ENCODE measurements around the gene LMAN2.
"Not testable (repeated sequence)": the region's sequence is repeated elsewhere in the genome, so short reads cannot be mapped to it uniquely, and the experiment has no call there.

Gene LMAN2

GRCh38 chr5:177378884-177379883, 27.7 kb upstream of the LMAN2 start:
- no peak for DNase-seq (ENCODE audit: low read depth)

DNA sequence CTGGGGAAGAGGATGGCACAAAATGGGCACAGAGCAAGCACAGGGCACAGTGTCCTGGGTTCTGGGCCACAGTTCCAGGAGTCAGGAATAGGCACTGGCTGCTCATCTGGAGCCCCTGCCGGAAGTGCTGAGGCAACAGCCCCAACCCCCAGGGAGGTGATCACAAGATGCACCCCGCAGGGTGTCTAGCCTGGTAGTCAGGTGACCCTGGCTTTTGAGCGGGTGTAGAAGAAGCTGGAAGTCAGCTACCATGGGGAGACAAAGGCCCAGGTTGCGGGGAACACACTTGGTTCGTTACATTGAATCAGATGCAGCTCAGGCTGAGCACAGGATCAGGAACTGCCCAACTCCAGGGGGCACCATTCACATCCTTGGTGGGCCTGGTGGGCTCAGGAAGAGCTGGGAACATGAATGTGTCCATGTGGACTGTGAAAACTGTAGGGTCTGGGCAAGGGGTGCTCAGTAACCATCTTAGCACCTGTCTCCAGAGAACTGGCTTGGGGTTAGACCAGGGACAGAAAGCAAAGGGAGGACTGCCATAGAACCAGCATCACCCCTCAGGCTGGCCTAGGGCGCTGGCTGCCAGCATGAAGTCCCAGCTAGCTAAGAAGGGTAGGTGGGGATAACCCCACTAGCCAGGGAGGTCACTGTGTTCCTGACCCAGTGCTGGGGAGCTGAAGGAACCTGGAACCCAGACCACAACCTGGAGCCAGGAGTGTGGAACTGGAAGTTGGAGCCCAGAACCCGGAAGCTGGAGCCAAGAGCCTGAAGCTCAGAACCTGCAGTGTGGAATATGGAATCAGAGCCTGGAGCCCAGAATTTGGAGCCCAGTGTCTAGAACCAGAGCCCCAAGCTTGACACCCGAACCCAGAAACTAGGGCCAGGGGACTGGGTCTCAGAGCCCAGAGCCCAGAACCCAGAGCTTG, 26.6 kb upstream of the LMAN2 start:
- DNase-seq (ENCODE audit: low read depth), result no peak

DNA sequence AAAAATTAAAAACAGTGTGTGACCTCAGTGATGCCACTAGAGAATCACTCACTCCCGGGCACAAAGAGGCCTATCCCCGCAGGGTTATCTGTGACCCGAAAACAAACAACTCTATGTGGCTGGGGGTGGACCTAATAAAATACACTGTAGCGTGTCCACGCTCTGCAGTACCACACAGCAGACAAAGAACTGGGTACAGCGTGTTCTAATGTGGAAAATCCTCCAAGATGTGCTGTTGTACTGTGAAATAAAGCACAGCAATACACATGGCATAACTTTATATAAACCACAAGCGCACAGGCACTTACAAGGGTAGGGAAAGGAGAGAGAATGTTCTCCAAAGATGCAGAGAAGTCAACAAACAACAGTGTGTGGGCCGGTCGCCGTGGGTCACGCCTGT, 24.6 kb upstream of the LMAN2 start:
- no peak for DNase-seq (ENCODE audit: low read depth)

DNA sequence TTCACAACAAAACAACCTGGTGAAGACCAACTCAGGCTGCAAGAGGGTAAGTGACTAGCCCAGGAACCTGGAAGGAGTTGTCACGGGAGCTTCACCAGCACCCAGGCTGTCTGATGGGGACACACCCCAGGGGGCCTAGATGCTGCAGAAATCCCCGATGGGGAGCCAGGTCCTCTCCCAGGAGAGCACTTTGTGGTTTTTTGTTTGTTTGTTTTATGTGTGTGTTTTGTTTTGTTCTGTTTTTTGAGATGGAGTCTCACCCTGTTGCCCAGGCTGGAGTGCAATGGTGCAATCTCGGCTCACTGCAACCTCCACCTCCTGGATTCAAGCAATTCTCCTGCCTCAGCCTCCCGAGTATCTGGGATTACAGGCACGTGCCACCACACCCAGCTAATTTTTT, 24.0 kb upstream of the LMAN2 start:
- not testable (repeated sequence) for DNase-seq (ENCODE audit: low read depth)

DNA sequence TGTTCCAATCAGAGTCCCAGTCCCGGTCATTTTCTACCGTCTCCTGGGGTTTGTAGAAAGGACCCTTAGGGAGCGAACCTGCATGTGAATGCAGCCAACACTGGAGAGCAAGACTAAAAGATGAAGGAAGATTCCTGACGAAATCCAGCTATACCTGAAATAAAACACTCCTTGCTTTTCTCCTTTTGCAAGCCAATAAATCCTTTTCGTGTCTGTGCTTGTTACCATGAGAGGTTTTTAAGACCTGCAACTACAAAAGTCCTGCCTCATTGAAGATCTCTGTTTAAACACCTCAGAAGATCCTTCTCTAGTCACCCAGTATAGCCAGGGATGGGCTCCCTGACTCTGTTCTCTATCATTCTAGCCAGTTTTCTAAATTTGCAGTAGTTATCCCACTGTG, 22.7 kb upstream of the LMAN2 start:
- DNase-seq (ENCODE audit: low read depth), result no peak

DNA sequence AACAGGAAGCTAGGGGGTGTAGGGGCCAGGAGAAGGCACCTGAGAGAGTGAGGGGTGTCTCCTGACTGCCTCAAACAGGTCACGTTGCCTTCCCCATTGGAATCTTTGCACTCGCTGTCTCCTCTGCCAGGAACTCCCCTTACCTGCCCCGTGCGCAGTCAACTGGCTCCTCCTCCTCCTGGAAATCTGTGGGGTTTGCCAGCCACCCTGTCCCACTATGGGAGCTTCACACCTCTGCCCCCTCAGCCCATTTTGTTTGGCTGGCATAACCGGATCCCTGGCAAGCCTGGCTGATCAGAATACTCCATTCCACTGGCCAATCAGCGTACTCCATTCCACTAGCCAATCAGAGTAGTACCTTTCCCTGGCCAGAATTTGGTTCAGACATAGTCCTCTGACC, 22.3 kb upstream of the LMAN2 start:
- no peak for DNase-seq (ENCODE audit: low read depth)

DNA sequence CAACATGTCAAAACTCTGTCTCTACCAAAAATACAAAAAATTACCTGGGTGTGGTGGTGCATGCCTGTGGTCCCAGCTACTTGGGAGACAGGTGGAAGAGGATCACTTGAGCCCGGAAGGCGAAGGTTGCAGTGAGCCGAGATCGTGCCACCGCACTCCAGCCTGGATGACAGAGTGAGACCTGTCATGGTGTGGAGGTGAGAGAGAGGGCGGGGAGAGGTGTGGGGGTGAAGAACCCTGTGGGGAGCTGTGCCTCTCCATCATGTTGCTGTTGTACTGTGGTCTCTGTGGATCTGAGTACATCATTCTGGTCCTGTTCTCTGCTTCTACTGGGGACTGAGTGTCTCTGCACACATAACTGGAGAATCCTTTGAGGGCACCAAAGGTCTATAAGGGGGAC, 21.4 kb upstream of the LMAN2 start:
- no peak for DNase-seq (ENCODE audit: low read depth)

DNA sequence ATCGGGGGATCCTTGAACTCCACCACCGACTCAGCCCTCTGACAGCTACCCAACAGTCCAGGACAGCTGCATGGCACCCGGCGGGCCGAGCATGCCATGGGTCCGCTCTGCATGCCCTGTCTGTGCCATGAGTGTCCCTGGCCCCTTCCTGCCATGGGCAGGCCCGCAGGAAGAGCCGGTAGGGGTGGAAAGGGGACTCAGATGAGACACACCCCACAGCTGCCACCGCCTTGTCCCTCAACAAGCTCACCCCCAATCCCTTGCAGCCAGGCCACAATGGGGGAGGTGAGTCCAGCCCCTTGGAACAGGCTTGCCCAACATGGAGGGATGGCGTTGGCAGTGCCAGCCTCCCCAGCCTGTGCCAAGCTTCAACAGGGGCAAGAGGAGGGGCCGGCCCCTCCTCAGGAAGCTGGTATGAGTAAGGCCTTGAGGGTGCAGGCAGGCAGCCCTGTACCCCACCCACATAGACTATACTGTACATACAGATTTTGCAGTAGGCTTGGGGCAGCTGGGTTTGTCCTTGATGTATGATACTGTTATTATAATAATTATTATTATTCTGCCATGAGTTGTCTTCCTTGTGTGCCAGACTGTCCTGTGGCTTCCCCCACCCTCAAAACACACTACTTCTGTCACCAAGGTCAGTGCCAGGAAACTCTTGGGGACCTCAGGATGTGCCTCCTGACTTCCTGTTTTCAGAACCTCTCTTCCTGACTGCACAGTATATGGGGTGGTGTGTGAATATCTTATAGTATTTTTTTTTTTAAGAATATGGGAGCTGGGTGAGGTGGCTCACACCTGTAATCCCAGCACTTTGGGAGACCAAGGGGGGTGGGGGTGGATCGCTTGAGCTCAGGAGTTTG, 20.8 kb upstream of the LMAN2 start:
- no peak for DNase-seq (ENCODE audit: low read depth)

GRCh38 chr5:177371120-177372033, 19.9 kb upstream of the LMAN2 start:
- no peak for DNase-seq (ENCODE audit: low read depth)

- no peak for DNase-seq (ENCODE audit: low read depth)
These were observed 19.1 kb upstream of the LMAN2 start for GRCh38 chr5:177370488-177371119.

- DNase-seq (ENCODE audit: low read depth), result no peak
These were observed 18.4 kb upstream of the LMAN2 start for GRCh38 chr5:177369645-177370440.

GRCh38 chr5:177368869-177369644, 17.6 kb upstream of the LMAN2 start:
- DNase-seq (ENCODE audit: low read depth), result no peak

DNA sequence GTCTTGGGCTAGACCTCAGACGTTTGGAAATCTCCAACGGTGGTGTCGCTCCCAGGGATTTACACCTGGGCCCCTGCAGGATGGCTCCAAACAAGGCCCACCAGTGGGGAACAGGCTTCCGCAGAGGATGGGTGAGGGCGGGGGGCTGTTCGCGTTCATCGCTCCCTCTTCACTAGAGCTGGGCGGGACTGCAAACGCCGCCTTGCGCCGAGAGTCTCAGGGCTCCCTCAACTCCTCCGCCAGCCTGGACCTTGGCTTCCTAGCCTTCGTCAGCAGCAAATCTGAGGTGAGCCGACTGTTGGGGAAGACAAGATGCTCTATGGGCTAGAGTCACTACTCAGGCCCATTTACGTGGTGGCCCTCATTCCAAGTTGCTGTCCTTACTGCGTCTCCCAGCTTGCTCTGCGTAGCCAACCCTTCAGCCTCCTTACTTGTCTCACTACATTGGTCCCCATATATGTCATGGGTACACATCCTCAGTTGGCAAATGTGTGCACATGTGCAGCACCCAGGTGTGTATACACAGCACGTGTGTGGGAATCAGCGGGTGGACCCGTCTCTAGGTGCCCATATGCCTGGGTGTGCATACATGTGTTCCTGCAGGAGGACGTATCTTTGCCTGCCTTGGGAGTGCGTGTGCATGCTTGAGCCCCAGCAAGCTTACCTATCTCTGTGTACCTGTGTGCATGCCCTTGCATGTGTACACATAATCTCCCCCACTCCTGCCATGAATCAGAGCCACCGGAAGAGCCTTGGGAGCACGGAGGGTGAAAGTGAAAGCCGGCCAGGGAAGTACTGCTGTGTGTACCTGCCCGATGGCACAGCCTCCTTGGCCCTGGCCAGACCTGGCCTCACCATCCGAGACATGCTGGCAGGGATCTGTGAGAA, 16.8 kb upstream of the LMAN2 start:
- no peak for DNase-seq (ENCODE audit: low read depth)

DNA sequence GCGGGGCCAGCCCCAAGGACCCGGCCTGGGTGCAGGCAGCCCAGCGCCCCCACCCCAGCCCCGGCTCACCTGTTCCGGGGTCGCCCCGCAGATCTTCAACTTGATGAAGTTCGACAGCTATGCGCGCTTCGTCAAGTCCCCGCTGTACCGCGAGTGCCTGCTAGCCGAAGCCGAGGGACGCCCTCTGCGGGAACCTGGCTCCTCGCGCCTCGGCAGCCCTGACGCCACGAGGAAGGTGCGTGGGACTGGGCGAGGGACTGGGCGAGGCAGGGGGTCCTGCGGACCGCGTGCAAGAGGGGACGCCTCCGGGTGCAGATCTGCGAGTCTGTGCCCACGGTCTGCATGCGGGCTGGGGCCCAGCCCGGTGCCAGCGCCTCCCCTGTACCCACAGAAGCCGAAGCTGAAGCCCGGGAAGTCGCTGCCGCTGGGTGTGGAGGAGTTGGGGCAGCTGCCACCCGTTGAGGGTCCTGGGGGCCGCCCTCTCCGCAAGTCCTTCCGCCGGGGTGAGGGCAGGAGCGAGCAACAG, 15.9 kb upstream of the LMAN2 start:
- no peak for DNase-seq (ENCODE audit: low read depth)

GRCh38 chr5:177366528-177367322, 15.3 kb upstream of the LMAN2 start:
- no peak for DNase-seq (ENCODE audit: low read depth)

DNA sequence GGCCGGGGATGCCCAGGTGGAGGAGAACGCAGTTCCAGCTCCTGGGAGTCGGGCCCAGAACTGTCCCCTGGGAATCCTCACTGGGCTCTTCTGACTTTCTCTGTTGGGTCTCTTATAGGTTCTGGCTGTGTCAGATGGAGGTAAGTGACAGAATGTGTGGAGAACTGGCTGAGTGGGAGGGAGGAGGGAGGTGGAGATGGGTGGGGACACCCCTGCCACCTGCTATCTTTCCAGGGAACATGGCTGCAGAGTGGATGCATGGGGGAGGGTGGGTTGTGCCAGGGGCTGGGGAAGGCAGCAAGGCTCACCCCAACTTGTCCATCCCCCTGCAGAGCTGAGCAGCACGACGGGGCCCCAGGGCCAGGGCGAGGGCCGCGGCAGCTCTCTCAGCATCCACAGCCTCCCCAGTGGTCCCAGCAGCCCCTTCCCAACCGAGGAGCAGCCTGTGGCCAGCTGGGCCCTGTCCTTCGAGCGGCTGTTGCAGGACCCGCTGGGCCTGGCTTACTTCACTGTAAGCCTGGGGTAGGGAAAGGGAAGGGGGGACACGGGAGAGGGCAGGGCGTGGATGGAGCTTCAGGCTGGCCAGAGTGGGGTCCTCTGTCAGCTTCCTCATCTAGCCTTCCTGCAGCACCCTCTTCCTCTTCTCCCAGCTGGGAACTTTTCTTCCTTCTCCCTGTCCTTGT, 14.5 kb upstream of the LMAN2 start:
- DNase-seq (ENCODE audit: low read depth), result no peak
